CD4-positive, alpha-beta T cell treated with Interferon alpha-2 for 1 hour (primary cell): ENCODE data around the gene FNBP1.
"Not testable (repeated sequence)": the region's sequence is repeated elsewhere in the genome, so short reads cannot be mapped to it uniquely, and the experiment has no call there.

Experiments used
- DNase-seq, 2 donors: peaks; one replicate each; pipeline ENCODE4 v3.0.0-alpha.2; 2020 to 2022

Gene FNBP1

DNA sequence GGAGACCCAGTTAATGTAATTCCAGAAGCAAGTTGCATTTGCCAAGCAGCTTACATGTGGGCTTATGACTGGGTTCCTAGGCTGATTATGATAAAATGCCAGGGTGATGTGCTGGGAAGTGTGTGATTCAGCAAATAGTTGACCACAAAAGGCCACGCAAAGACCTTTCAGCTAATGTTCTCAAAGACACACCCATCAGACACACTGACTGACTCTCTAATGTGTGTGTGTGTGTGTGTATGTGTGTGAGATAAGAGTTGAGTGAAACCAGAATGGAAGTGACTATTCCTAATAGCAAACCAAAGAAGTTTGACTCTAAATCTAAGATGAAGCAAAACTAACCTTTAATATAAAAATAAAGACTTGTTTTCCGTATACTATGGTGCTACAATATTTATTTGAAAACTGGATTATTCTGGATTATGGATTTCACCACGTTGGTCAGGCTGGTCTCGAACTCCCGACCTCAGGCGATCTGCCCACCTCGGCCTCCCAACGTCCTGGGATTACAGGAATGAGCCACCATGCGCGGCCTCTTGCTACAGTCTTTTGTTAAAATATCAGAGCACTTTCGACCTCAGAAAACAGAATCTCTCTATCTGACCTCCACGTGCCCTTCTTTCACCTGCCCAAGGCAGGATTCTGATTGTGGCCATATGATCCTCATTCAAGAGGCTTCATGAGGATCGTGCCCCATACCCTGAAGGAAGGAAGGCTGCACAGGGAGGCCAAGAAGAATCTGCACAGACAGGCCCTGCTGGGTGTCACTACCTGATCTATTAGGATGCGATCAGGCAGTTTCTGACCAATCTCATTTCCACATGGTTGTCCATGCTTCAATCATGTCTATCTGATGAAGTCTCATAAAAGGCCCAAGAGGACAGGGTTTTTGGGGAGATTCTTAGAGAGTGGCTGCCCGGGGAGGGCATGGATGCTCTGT lies 132.1 kb downstream of the FNBP1 start:
- peak in 1 of 2 donors; percentile 43 for DNase-seq

DNA sequence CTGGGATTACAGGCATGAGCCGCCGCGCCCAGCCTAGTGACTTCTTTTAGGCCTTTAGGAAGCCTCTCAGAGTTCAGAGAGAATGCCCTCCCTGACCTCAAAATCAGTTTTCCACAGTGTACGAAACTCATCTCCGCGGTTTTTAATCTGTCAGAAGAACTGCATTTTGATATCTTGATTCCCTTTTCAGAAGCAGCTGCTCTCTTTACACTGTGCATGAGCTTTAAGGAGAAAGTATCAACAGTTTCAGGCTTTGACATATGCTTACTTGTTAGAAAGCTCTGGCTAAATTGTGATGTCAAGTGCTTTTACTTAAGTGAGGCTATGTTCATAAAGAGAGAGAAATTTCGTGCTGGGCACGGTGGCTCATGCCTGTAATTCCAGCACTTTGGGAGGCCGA lies 133.1 kb downstream of the FNBP1 start:
- no peak for DNase-seq

DNA sequence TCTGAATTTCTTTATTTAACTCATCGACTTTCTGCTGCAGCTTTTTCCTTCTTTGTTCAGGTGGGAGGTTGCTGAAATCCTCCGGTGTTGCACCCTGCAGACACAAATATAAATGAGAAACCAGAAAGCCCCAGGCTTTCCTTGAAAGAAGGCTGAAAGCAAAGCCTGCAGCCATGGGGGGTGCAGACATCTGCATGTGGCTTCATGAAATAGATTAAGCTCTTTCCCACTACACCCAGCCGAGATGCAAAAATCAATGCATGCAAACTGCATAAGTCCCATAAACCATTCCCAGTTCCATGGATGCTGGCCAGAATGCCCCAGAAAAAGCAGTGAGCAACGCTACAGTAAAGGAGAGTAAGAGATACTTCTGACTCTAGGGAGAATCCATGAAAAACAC lies 134.1 kb downstream of the FNBP1 start:
- DNase-seq, result no peak

DNA sequence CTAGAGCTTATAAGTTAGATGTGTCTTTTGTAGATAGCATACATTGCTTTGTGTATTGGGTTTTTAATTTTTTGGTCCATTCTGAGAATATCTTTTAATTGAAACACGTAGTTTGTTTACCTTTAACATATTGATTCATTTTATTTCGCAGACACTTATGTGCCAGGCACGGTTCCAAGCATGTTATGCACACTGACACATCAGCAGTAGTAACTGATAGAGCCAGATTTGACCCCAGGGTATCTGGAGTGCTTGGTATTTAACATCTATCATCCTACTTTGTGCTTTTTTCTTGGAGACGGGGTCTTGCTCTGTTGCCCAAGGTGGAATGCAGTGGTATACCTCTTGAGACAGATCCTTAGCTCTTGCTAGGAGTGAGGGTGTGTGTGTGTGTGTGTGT lies 135.8 kb downstream of the FNBP1 start:
- no peak for DNase-seq

DNA sequence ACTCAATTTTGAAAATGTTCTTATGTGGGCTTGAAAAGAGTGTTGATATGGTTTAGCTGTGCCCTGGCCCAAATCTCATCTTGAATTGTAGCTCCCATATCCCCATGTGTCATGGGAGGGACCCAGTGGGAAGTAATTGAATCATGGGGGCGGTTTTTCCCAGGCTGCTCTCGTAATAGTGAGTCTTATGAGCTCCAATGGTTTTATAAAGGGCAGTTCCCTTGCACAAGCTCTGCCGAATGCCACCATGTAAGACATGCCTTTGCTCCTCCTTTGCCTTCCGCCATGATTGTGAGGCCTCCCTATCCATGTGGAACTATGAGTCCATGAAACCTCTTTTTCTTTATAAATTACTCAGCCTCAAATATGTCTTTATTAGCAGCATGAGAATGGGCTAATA lies 136.7 kb downstream of the FNBP1 start:
- no peak for DNase-seq

DNA sequence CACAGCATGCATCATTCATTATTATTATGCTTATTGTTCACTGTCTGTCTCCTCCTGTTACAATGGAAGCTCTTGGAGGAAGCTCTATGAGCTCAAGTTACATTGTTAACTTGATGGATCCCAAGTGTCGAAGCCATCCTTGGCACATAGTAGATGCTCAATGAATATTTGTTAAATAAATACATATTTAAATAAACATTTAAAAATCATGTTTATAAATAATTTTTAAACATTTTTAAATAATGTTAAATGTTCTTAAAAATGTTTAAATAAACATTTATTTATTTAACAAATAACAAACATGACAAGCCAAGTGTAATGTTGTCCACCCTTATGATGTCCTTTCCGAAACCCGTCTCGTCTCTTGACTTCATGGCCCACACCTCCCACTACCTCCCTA lies 138.3 kb downstream of the FNBP1 start:
- DNase-seq, result no peak

DNA sequence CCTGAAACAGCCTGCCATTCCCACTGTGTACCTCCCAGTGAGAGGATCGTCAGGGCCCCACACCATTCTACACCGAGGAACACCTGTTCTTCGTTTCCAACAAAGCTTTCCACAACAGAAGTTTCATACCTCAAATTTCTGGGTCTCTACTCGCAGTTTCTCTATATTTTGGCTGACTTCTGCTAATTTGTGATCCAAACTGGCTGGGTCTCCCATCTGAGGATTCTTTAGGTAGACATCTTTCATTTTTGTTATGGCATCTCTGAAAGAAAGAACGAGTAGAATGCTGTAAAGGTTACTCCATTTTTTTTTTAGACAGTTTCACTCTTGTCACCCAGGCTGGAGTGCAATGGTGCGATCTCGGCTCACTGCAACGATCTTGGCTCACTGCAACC lies 140.3 kb downstream of the FNBP1 start:
- DNase-seq, result no peak

DNA sequence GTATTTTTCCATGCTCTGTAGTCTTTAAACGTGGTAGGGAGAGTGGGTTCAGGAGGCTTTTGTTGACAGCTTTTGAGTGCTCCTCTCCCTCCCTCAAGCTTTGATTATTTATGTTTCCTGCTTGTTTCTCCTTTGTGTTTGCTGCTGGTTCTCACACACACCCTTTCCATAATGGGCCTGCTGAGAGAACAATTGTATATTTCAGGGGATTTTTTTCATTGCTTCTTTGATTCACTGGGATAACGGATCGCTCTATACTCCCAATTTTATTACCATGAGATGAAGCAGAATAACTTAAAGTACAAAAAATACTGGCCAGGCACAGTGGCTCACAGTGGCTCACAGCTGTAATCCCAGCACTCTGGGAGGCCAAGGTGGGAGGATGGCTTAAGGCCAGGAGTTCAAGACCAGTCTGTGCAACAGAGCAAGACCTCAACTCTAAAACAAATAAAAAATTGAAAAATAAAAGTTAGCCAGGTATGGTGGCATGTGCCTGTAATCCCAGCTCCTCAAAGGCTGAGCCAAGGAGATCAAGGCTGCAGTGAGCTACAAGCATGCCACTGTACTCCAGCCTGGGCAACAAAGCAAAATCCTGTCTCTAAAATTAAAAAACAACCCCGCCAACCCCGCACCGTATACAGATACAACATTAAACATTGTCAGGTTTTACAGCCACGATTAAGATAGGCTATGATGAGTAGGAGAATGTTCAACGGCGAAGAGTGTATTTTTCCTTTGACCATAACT lies 140.8 kb downstream of the FNBP1 start:
- no peak for DNase-seq

DNA sequence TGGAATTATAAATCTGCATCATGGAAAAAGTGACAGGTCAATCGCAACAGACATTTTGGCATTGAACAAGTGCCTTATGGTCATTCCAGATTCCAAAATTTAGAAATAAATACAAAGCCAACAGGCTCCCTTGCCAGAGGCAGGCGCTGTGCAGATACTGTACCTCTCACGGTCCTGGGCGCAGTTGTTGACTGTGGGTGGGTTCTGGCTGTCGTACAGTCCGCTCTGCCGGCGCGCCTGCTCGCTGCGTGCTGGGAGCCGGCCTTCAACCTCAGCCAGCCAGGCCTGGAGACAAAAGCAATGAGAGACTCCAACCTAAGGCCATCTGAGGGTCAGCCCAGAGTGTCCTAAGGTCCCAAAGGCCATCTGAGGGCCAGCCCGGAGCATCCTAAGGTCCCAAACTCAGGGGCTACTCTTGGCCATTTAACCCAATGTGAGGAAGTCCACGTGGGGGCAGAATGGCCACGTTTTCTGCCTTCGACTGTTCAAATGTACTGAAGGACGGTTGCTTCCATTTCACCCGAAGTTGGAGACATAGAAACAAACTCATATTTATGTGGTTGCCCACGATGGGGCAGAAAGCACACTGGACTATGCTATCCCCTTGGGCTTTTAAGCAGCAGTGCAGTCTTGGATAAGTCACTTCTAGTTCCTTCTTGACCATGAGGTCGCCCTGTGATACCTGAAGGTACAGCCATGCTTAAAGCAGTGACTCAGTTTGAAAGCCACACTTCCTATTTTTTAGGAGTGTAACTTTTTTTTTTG lies 142.5 kb downstream of the FNBP1 start:
- no peak for DNase-seq

DNA sequence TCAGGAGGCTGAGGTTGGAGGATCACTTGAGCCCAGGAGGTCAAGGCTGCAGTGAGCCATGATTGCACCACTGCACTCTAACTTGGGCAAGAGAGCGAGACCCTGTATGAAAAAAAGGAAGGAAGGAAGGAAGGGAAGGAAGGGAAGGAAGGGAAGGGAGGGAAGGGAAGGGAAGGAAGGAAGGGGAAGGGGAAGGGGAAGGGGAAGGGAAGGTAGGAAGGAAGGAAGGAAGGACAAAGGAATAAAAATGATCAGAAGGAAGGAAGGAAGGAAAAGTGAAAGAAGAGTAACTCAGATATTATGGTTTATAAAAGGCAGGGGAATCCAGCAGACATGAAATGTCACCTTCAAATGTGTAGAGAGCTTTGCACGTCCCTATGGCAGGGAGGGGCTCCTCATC lies 143.4 kb downstream of the FNBP1 start:
- no peak for DNase-seq

DNA sequence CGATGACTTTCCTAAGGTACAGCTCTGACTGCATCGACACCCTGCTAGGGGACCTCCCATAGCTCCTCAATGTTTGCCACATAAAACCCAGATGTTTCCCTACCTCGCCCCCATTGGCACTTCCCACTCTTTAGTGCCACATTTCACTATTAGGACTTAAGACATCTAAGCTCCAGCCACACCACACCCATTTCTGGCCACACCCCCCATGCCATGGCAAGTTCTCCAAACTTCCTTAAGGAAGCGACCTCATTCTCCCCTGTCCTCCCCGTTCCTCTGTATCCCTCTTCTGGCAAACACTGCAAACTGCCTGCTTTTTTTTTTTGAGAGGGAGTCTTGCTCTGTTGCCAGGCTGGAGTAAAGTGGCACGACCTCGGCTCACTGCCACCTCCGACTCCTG lies 144.8 kb downstream of the FNBP1 start:
- no peak for DNase-seq

DNA sequence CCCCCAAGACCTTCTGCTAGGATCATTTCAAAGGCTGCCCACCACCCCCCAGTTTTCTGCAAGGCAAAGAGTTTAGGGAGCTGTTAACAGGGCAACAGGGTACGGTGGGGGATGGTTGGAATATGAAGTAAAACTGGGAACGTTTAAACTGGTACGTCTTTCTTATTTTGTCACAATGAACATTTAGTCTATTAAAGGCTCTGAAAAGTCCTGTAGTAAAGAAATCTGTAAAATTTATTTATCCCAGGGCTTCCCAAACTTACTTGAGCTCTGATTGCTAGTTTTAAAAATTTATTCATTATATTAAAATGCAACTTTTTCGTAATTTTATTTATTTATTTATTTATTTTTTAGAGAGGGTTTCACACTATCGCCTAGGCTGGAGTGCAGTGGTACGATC lies 145.7 kb downstream of the FNBP1 start:
- DNase-seq, result no peak

DNA sequence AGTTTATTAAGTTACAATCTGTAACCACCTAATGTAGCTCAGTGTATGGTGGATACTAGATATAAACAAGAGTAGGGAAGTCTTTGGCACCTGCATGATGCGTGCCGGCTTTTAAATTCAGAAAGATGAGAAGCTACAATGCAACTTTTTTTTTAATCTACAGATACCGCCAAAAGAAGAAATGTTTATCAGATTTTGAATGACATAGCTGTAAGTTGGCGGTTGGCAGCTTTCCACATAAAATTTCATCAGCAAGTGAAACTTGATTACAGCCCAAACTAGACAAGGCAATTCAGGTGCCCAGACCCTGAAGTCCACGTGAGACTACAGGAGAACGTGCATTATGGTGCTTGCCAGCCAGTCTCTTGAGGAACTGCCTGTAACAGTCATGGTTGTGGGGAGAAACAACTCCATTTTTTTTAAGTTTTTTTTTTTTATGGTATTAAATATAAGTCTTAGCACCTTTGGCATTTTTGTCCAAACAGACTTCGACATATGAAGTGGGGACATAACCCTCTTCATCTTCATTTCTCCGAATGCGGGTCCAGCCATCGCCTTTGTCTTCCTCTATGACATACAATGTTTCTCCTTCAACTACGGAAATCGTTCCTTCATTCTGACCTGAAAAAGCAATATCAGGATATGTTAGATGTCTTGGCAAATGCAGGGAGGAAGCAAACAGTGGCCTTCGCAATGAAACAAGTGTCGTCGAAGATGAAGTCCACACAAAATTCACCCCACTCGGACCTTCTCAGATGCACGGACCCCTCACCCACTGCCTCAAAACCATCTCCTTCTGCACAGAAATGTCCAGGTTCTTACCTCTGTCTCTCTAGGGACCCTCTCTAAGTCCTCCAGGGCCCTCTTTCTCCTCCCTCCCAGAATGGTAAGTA lies 147.4 kb downstream of the FNBP1 start:
- DNase-seq, result peak; percentile 41 to 66

DNA sequence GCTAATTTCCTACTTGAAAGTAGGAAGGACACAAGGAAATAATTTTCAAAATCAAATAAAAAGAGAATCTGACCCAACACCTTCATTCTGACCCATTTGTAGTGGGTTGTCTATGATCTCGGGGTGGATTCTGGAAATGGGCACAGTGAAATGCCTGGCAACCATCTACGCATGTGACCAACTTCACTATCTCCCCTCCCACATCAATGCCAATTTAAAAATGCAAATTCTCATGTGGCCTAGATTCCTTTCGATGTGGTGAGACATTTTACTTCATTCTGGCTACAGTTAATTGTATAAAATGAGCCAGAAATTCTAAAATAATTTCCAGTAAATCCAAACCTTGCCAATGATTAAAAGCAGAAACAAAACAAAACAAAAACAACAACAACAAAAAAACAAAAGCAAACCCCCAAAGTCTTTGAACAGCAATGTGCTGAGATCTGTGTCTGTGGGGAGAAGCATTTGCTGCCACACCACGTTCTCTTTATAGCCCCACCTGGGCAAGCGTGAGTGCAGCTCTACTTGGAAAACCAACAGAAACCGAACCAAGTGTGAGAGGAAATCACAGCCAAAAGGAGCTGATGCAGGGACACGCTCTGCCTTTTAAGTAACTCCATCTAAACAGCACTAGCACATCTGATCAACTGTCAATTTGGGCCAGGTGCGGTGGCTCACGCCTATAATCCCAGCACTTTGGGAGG lies 148.7 kb downstream of the FNBP1 start:
- peak; percentile 49 to 77 for DNase-seq

DNA sequence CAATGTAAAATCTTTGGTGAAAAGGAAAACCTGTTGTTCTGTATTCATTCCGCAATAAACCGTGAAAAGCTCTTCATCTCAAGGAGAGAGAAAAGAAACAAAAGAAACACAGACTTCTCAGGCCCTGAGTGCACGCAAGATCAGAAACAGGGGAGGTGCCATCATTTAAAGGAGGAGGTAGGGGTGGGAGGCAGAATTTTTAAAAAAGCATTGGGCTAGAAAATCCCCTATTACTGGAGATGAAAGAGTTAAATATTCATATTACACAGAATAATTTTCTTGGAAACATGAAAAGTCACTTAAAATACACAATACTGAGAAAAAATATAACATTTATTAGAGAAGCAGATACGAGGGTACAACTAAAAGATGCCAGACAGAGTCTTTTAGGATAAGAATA lies 151.4 kb downstream of the FNBP1 start:
- DNase-seq, result peak; percentile 32 to 59

DNA sequence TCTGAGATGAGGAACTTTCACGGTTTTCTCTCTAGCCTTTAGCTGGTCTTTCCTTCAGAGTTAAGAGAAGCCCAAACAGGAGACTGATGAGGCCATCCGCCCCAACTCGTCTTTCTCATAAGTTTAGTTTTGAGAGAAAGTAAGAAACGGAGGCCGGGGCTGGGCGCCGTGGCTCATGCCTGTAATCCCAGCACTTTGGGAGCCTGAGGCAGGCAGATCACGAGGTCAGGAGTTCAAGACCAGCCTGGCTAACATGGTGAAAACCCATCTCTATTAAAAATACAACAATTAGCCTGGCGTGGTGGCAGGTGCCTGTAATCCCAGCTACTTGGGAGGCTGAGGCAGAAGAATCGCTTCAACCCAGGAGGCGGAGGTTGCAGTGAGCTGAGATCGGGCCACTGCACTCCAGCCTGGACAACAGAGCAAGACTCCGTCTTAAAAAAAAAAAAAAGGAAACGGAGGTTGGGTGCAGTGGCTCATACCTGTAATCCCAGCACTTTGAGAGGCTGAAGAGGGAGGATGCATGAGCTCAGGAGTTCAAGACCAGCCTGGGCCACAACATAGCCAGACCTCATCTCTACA lies 152.2 kb downstream of the FNBP1 start:
- not testable (repeated sequence) for DNase-seq

DNA sequence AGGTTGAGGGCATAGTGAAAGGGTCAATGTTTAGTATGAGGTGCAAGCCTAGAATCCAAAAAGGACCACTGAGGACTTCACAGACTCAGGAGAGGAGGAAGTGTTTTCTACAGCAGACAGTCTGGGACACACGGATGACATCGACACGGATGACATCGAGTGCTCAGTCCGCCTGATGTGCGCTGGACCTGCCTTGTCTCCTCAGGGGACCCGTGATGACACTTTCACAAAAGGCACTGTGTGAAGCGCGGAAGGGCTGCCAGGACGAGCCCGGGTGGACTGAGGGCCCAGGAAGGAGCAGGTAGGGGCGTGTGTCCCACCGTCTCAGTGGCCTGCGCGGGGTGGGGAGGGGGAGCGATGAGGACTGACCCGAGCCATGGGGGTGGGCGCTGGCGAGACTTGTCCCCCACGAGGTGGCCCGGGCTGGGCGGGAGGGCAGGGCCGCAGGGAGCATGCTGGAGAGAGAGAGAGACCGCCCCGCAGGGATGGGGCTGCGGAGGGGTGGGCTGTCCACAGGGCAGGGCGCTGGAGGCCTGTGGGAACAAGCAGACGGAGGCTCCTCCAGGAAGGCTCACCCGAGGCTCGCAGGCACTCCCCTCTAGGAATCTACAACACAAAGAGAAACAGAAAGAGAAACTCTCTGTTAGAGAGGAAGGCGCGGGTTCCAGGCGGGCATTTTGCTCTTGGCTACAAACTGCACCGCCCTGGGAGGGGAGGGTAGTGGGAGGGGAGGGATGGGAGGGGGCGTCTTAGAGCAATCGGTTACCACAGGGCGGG lies 152.9 kb downstream of the FNBP1 start:
- peak; percentile 77 to 84 for DNase-seq

DNA sequence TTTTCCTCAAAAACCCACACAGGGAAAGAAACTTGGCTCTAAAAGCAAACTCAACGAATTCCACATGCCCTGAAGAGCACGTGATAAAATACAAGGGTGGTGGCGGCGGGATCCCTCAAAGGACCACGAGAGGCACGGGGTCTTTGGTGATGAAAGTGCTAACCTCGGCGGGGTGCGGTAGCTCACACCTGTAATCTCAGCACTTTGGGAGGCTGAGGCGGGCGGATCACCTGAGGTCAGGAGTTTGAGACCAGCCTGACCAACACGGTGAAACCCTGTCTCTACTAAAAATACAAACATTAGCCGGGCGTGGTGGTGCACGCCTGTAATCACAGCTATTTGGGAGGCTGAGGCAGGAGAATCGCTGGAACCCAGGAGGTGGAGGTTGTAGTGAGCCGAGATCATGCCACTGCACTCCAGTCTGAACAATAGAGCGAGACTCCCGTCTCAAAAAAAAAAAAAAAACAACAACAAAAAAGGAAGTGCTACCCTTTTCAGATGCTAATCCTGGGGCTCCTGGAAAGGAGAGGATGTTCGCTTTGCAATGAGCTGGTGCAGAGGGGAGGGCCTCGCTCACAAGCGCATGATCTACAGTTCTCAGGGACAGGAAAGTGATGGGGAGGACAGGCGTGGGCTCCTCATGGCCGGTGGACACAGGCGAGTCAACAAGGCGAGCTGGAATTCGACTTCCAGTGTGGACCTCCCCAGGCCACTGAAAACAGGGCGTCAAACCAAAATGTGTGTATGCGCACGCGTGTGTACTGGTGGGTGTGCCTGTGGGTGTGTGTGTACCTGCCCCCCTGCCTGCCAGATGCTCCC lies 153.7 kb downstream of the FNBP1 start:
- DNase-seq, result peak; percentile 36 to 45
